CD4-positive, alpha-beta T cell (primary cell): ENCODE results near the gene CAPG. TPM values are rescaled to one million over a fixed set of nuclear protein-coding genes. Genes with fewer than 3 reads are reported as not detected.

Experiments
- ATAC-seq: fragments of 200-7000 bp; cut with Tn5 transposase; one replicate; pipeline ENCODE4 v1.10.0; 2022; ENCODE audit warnings: mild to moderate bottlenecking; ENCODE audit not compliant: poor library complexity
- CTCF ChIA-PET: fragments of 350-600 bp; sonication (Branson Sonifier 250); formaldehyde crosslinking; loops from one replicate; lab custom pipeline; 2021; ENCODE audit warnings: antibody characterized with exemption, inconsistent platforms; lab: Charles Lee
- POLR2A ChIA-PET: fragments of 350-600 bp; sonication (Branson Sonifier 250); formaldehyde crosslinking; loops from one replicate; lab custom pipeline; 2021; ENCODE audit warnings: antibody characterized with exemption, inconsistent platforms; lab: Charles Lee
- DNase-seq, 14 experiments: peaks; one replicate each; pipeline ENCODE4 v3.0.0-alpha.2; 2013 to 2020; ENCODE audit warnings: mixed read lengths in 2 of 14
- H3K27ac ChIP-seq, 2 donors: one replicate each; pipeline versions ENCODE4 v1.5.1 to v1.7.0; 2013; ENCODE audit warnings: low read length in 2 of 2, low read depth in 1 of 2, mild to moderate bottlenecking in 1 of 2
- H3K27me3 ChIP-seq, 2 experiments: 1 replicate in 1 of 2; 2 replicates in 1 of 2; pipeline versions ENCODE4 v1.6.1 to v1.7.0; 2013; ENCODE audit warnings: low read length in 2 of 2, control low read depth in 1 of 2, mild to moderate bottlenecking in 1 of 2, moderate library complexity in 1 of 2; ENCODE audit not compliant: insufficient read depth in 2 of 2, control insufficient read depth in 1 of 2
- H3K36me3 ChIP-seq: one replicate; pipeline ENCODE4 v1.6.1; 2013; ENCODE audit warnings: low read length, control low read depth; ENCODE audit not compliant: insufficient read depth
- H3K4me1 ChIP-seq: one replicate; pipeline ENCODE4 v1.6.1; 2013; ENCODE audit warnings: low read length, control low read depth; ENCODE audit not compliant: insufficient read depth
- H3K4me3 ChIP-seq: one replicate; pipeline ENCODE4 v1.5.1; 2013; ENCODE audit warnings: mild to moderate bottlenecking, low read length, moderate library complexity
- H3K9me3 ChIP-seq, 2 experiments: 1 replicate in 1 of 2; 2 replicates in 1 of 2; pipeline versions ENCODE4 v1.6.1 to v1.7.0; 2013; ENCODE audit warnings: low read length in 2 of 2, mild to moderate bottlenecking in 2 of 2, control low read depth in 1 of 2, moderate library complexity in 1 of 2; ENCODE audit not compliant: control insufficient read depth in 1 of 2, insufficient read depth in 1 of 2
- H3K27ac Mint-ChIP-seq: one replicate; pipeline ENCODE4 v1.8.0; 2020; ENCODE audit warnings: mixed read lengths
- H3K27me3 Mint-ChIP-seq: one replicate; pipeline ENCODE4 v1.8.0; 2021; ENCODE audit warnings: mixed read lengths
- H3K36me3 Mint-ChIP-seq: one replicate; pipeline ENCODE4 v1.8.0; 2021; ENCODE audit warnings: low read depth, mixed read lengths
- H3K4me1 Mint-ChIP-seq: one replicate; pipeline ENCODE4 v1.8.0; 2021; ENCODE audit warnings: low read depth, mixed read lengths
- H3K4me3 Mint-ChIP-seq: one replicate; pipeline ENCODE4 v1.8.0; 2020; ENCODE audit warnings: mild to moderate bottlenecking, mixed read lengths
- H3K9me3 Mint-ChIP-seq: one replicate; pipeline ENCODE4 v1.8.0; 2020; ENCODE audit warnings: mixed read lengths
- intact Hi-C, 2 experiments: fragments of 100-400 bp; cut with DNase I in 1 of 2; cut with micrococcal nuclease in 1 of 2; formaldehyde crosslinking; loops; one replicate each; pipeline versions ENCODE4 v1.15.1 to v1.9.0; 2023 to 2025; cut with DNase I, micrococcal nuclease
- total RNA-seq, 174 experiments: library from RNA in 2 of 174; stranded (reverse) in 2 of 174; gene quantifications; one replicate each; pipeline ENCODE4 v1.2.3 and lab custom pipeline; 2021 to 2026
- TF ChIP-seq, protein P1 (sequence below): fragments of 200-600 bp; IDR thresholded peaks from one replicate; pipeline ENCODE4 v1.8.0; 2022; ENCODE audit warnings: antibody characterized with exemption, mild to moderate bottlenecking

The CAPG gene
- total RNA-seq, 2 experiments from 2014 or later = 21.7 to 23.3 TPM

GRCh38 chr2:85357736-85358135 is 52.4 kb downstream of the CAPG start:
- intact Hi-C loops = loop anchor here (5.0 to 10.0 kb wide), 2 partner anchors 55 to 57 kb away; partner anchors contain the start of genes CAPG (in 2 of the 2) and SH2D6 (in 1 of the 2)
- Mint-ChIP-seq H3K9me3 (no peaks in the 10 kb centered on the region), H3K27ac (no peak overlapping the region), H3K27me3 (no peaks in the 10 kb centered on the region), H3K36me3 (peaks cover 61% of the 10 kb centered on the region), H3K4me3 (no peak overlapping the region), H3K4me1 (peaks cover 57% of the 10 kb centered on the region)
- no peaks in the 10 kb centered on the region for H3K27me3 ChIP-seq
- H3K4me1 ChIP-seq = peaks cover 35% of the 10 kb centered on the region
- peaks cover 46% of the 10 kb centered on the region for H3K36me3 ChIP-seq
- ChIA-PET CTCF (no interaction called here), POLR2A (interaction anchor here (5.1 kb wide), 1 partner anchor 32 kb away, joined by 216 read pairs; the partner anchor contains the start of gene TGOLN2)
- ATAC-seq (no peak), DNase-seq (no peak)
- no peaks in the 10 kb centered on the region for H3K9me3 ChIP-seq
- TF ChIP-seq, protein P1, sequence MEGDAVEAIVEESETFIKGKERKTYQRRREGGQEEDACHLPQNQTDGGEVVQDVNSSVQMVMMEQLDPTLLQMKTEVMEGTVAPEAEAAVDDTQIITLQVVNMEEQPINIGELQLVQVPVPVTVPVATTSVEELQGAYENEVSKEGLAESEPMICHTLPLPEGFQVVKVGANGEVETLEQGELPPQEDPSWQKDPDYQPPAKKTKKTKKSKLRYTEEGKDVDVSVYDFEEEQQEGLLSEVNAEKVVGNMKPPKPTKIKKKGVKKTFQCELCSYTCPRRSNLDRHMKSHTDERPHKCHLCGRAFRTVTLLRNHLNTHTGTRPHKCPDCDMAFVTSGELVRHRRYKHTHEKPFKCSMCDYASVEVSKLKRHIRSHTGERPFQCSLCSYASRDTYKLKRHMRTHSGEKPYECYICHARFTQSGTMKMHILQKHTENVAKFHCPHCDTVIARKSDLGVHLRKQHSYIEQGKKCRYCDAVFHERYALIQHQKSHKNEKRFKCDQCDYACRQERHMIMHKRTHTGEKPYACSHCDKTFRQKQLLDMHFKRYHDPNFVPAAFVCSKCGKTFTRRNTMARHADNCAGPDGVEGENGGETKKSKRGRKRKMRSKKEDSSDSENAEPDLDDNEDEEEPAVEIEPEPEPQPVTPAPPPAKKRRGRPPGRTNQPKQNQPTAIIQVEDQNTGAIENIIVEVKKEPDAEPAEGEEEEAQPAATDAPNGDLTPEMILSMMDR = no peak
- H3K4me3 ChIP-seq = no peak overlapping the region
- no peak overlapping the region for H3K27ac ChIP-seq

GRCh38 chr2:85356186-85356585 is 54.0 kb downstream of the CAPG start:
- Histone ChIP-seq H3K4me1 (peaks cover 44% of the 10 kb centered on the region), H3K27ac (no peak overlapping the region), H3K27me3 (no peaks in the 10 kb centered on the region), H3K4me3 (no peak overlapping the region), H3K9me3 (no peaks in the 10 kb centered on the region), H3K36me3 (peaks cover 38% of the 10 kb centered on the region)
- Mint-ChIP-seq H3K27ac (no peak overlapping the region), H3K9me3 (no peaks in the 10 kb centered on the region), H3K27me3 (no peaks in the 10 kb centered on the region), H3K36me3 (peaks cover 51% of the 10 kb centered on the region), H3K4me1 (peaks cover 63% of the 10 kb centered on the region), H3K4me3 (no peak overlapping the region)
- CTCF ChIA-PET = no interaction called here
- POLR2A ChIA-PET = interaction anchor here (5.1 kb wide), 1 partner anchor 30 kb away, joined by 216 read pairs; the partner anchor contains the start of gene TGOLN2
- DNase-seq = no peak
- no peak for ATAC-seq
- intact Hi-C loops = loop anchor here (5.0 to 10.0 kb wide), 2 partner anchors 56 to 59 kb away; partner anchors contain the start of genes CAPG (in 2 of the 2) and SH2D6 (in 1 of the 2)
- TF ChIP-seq, protein P1 = no peak

DNA sequence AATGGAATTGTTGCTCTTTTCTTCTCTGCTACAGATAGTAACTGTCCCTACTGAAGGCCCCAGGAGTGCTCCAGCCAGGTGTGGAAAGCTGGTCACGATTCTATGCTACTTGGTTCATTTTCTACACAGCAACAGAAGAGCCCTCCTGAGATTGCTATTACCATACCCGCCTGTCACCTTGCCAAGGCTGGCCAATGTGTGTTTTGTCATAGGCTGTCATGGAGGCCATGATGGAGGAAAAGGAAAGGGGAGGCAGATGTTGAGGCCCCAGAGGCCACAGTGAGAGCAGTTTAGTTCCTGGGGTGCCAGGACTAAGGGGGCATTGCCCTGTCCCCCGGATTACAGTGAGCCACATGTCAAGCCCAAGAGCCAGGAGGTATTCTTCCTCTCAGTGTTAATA is 54.6 kb downstream of the CAPG start:
- peak overlapping the region; percentile 68 for H3K4me3 ChIP-seq
- TF ChIP-seq, protein P1 = no peak
- Mint-ChIP-seq H3K27me3 (no peaks in the 10 kb centered on the region), H3K9me3 (no peaks in the 10 kb centered on the region), H3K4me1 (peaks cover 63% of the 10 kb centered on the region), H3K27ac (peak overlapping the region; percentile 94), H3K36me3 (peaks cover 51% of the 10 kb centered on the region), H3K4me3 (peak overlapping the region; percentile 99)
- intact Hi-C loops = loop anchor here (2.0 to 10.0 kb wide), 3 partner anchors 57 to 65 kb away; partner anchors contain the start of genes CAPG (in 2 of the 2) and SH2D6 (in 1 of the 2)
- no peaks in the 10 kb centered on the region for H3K27me3 ChIP-seq
- peak overlapping the region in 1 of 2 donors; percentile 75 for H3K27ac ChIP-seq
- no peak for ATAC-seq
- peaks cover 42% of the 10 kb centered on the region for H3K36me3 ChIP-seq
- DNase-seq = no peak
- peaks cover 44% of the 10 kb centered on the region for H3K4me1 ChIP-seq
- no peaks in the 10 kb centered on the region for H3K9me3 ChIP-seq
- ChIA-PET CTCF (interaction anchor here (1.6 kb wide), 1 partner anchor 282 kb away, joined by 3 read pairs; no protein-coding TSS in a partner anchor), POLR2A (interaction anchor here (0.7 to 5.1 kb wide), 15 partner anchors 28 to 240 kb away, joined by 3 to 216 read pairs (median 7); partner anchors contain the start of genes GGCX, MAT2A, RNF181 and SH2D6)
